ENCODE data around the gene BORA.

GRCh38 chr13:72680353-72680752, 47.4 kb upstream of the BORA start:
- TF ChIP-seq CTCF (IDR thresholded peaks at IDR 0.05) (no peak), POLR2A (IDR thresholded peaks at IDR 0.05) (no peak)
